NCI-H2227 treated with DMSO at 0.1 percent for 48 hours (cell line): Measurements from ENCODE around the gene CSTPP1.

Source experiments
- DNase-seq: peaks from one replicate; lab custom pipeline; 2025; lab: John Stamatoyannopoulos, UW

CSTPP1 gene

GRCh38 chr11:46936138-46937110 lies at the start of gene CSTPP1:
TSS of gene CSTPP1 (plus strand) at chr11:46936761. CDS start at chr11:46936806, 45 bp downstream.
- DNase-seq = peak; percentile 90

- no peak for DNase-seq
These were observed 47.9 kb upstream of the CSTPP1 start for GRCh38 chr11:46888636-46889035.

GRCh38 chr11:46889251-46889650 lies 47.3 kb upstream of the CSTPP1 start:
- no peak for DNase-seq

GRCh38 chr11:46889689-46890475 lies 46.7 kb upstream of the CSTPP1 start:
- DNase-seq = peak; percentile 79

GRCh38 chr11:46890665-46891064 lies 45.9 kb upstream of the CSTPP1 start:
- DNase-seq = no peak

GRCh38 chr11:46892109-46892508 lies 44.5 kb upstream of the CSTPP1 start:
- DNase-seq = no peak

GRCh38 chr11:46892838-46893237 lies 43.7 kb upstream of the CSTPP1 start:
- no peak for DNase-seq

GRCh38 chr11:46894506-46894905 lies 42.1 kb upstream of the CSTPP1 start:
- no peak for DNase-seq

- DNase-seq = no peak
These were observed 41.6 kb upstream of the CSTPP1 start for GRCh38 chr11:46894961-46895360.

- DNase-seq = no peak
These were observed 40.7 kb upstream of the CSTPP1 start for GRCh38 chr11:46895821-46896220.

- peak; percentile 29 for DNase-seq
These were observed 39.7 kb upstream of the CSTPP1 start for GRCh38 chr11:46896719-46897406.

- no peak for DNase-seq
These were observed 38.0 kb upstream of the CSTPP1 start for GRCh38 chr11:46898396-46899095.

GRCh38 chr11:46899501-46900025 lies 37.0 kb upstream of the CSTPP1 start:
- no peak for DNase-seq

- DNase-seq = no peak
These were observed 36.3 kb upstream of the CSTPP1 start for GRCh38 chr11:46900091-46900746.

GRCh38 chr11:46901156-46901555 lies 35.4 kb upstream of the CSTPP1 start:
- DNase-seq = no peak

- DNase-seq = no peak
These were observed 33.9 kb upstream of the CSTPP1 start for GRCh38 chr11:46902694-46903093.

GRCh38 chr11:46903846-46904245 lies 32.7 kb upstream of the CSTPP1 start:
- DNase-seq = no peak

GRCh38 chr11:46905806-46906205 lies 30.8 kb upstream of the CSTPP1 start:
- no peak for DNase-seq

GRCh38 chr11:46906609-46907041 lies 29.9 kb upstream of the CSTPP1 start:
- DNase-seq = no peak

GRCh38 chr11:46907606-46908005 lies 29.0 kb upstream of the CSTPP1 start:
- DNase-seq = no peak
